NCI-H226 (cell line): ENCODE measurements around the gene SKIL.

Source experiments
- DNase-seq: peaks from one replicate; pipeline ENCODE4 v3.0.0-alpha.2; 2015

The SKIL gene

DNA sequence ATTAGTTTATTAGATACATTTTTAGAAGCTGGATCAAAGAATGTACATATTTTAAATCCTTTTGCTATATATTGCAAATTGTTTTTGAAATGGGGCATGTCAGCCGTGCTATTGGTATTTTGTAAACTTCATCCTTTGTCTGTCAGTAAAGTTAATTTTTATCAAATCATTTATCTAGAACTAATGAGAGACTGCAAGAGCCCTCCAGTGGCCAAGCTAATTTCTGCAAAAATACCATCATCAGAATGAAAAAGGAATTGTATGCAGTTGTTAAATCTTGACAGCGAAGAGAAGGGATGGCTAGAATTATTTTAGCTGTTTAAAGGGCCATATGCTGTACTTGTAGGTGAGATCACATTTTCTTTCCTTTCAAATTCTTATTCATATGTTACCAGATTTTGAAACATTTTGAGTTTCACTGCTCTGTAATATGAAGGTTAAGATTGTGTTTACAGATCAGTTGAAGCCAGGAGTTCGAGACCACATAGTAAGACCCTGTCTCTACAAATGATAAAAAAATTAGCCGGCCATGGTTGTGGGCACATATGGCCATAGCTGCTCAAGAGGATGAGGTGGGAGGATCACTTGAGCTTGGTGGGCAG, 53.0 kb downstream of the SKIL start:
- DNase-seq, result no peak

DNA sequence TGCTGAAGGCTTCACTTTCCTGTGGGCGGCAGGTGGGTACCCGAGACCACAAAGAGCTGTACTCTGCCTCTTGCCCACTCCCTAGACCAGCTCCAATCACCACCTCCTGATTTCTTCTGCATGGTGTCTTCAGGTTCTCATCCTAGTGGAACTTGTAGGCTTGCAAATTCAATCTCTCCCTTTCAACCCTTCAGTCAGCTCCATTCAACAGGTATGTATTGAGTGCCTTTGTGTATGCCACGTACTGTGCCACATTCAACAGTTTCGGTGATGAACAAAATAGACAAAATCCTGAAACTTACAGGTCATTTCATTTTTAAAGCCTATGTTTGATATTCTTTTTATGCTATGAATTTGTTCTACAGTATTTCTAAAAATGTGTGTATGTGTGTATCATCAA, 55.8 kb downstream of the SKIL start:
- DNase-seq, result no peak

DNA sequence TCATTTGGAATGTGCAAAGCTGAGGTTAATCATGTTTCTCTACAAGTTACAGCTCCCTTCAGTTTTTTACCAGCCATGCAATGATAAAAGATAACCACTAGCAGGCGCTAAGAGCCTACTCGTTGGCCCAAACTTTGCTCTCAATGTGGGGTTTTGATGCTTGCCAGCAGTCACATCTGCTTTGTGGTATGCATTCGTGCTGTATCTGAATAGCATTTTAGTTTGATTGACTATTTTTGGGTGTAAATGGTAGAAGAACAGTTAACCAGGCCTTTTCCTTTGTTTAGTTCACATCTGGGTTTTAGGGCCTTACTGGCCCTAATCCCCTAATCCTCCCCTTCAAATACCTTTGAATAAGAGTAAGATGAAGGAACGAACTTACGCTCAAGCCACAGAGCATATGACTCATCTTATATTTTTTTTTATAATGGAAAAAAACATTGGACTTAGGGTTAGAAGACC, 56.7 kb downstream of the SKIL start:
- peak; percentile 62 for DNase-seq

DNA sequence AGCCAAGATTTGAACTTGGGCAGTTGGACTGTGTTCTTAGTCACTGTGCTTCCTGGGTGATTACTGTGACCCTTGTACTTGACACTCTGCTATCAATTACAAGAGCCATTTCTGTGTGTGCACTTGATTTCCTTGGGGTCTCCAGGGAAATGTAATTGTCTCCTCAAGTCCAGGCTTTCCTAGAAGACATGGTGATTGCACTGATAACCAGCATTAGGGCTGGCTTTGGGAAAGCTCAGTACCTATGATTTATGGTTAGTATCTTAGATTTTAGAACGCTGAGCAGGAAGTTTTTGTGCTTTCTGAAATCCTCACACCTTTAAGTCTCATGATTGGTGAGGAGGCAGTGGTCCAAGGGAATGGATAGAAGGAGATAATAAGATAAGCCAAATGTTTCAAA, 59.6 kb downstream of the SKIL start:
- no peak for DNase-seq

GRCh38 chr3:170418422-170419398, 61.2 kb downstream of the SKIL start, which contains the start of gene CLDN11:
TSS of gene CLDN11 (plus strand) at chr3:170418868. CDS start at chr3:170419067, 199 bp downstream.
- DNase-seq, result no peak

DNA sequence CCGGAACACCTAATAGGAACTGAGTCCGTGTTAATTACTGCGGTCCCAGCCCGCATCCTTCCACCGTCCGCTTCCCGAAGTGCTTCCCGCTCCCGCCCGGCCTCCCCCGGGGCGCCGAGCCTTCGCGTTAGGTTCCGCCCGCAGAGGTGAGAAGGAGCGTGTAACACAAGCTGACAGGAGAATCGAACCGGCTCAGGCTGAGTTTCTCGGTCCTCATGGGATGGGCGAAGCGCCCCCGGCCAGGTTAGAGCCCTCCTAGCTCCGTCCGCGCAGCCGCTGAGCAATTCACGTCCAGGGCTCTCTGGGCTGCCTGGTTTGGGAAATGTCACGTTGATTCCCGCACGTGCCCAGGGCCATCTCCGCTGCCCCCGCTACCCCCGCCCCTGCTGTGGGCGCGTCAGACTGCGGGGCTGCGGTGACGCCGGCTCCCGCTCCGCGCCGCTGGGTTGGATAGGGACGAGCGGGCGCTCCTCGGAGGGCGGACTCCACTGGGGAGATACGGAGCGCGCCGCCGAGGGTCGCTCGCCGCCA, 62.1 kb downstream of the SKIL start:
- no peak for DNase-seq

DNA sequence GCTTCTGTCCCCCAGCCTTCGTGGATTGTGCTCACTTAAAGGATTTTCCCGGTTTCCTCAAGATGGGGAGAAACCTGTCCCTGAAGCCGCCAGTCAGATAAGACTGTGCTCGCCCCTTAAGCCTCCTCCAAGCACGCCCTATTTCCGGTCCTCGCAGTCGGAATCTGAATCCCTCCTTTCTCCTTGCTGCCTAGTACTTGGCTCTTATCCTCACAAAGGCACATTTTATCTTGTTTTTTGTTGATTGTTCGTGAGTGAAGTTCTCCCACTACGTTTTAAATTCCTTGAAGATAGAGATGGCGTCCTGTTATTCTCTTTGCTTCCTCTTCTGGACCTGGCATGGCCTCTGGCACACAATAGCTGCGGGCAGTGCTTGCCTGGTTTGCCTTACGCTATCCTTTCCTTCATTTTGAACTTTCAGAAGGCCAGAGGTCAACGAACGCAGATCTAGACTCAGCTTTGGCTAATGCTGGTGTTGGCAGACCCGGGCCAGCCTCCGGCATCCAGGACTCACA, 62.8 kb downstream of the SKIL start:
- DNase-seq, result no peak

DNA sequence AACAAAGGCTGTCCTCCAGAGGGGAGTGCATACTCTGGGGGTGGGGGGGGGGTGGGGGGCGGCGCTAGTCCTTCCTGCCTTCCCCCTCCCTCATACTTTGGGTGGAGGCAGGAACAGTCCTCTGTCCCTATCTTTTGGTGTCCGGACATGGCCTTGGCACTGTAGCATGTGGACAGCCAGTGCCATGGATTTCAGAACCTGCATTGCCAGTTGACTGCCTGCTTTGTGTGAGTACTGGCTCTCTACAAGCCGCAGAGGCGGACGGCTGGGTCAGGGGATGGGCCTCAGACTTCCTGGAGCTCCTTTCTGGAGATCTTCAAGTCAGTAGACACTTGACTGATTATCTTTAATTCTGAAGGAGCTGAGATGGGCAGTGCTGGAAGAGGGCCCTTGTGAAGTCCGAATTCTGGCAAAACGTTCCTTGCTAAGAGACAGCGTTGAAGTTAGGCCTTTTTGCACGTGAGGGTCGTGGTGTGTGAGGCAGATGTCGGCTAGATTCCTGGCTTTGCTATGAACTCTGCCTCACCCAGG, 63.7 kb downstream of the SKIL start:
- no peak for DNase-seq

DNA sequence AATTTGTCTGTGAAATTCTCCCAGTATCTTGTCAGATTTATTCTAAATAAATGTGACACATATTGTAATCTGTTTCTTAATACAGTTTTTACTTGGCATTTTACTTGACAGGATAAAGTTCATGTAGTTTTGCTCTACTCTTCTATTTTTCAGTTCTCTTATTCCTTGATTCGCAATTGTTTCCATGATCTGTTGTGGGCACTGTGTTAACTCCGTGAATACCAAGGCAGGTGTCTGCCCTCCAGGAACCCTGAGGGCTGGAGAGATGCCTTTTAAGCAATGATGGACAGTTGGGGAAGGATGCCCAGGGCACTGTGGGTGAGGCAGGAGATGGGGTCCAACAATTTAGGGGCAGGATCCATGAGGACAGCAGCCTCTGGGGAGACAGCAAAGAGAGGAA, 64.2 kb downstream of the SKIL start:
- DNase-seq, result no peak

- no peak for DNase-seq
These were observed 65.6 kb downstream of the SKIL start for GRCh38 chr3:170423001-170423615.

GRCh38 chr3:170424879-170425278, 67.4 kb downstream of the SKIL start:
- no peak for DNase-seq

DNA sequence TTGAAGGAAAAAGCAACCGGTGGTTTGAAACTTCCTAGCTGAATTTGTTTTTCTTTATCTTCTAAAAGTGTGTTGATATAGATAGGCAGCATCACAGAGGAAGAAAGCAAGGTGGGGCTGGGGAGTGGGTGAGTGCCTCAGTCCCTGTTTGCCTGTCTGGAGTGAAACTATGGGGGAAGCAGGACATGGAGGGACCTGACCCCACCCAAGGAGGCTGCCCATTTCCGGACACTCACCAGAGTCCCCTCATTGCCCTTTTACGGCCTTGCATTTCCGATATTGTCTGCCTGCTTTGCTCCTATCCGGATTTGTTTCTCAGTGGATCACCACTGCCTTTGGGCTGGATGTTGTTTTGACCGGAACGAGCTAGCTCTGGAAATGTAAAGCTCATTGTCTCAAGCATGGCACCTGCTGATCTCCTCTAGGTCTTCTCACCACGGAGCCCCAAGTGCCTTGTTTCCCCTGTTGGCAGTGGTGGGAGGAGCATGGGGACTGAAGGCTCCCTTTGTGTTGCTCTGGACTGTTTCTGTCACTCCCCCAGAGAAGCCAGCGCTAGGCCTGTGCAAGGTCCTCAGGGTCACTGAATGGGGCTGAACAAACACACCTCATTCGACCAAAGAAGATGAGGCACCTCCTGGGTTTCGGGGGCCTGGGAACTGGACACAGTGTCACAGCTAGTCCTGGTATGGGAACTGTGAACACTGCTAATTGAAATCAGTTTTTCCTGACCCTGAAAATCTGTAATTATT, 68.2 kb downstream of the SKIL start:
- DNase-seq, result no peak

DNA sequence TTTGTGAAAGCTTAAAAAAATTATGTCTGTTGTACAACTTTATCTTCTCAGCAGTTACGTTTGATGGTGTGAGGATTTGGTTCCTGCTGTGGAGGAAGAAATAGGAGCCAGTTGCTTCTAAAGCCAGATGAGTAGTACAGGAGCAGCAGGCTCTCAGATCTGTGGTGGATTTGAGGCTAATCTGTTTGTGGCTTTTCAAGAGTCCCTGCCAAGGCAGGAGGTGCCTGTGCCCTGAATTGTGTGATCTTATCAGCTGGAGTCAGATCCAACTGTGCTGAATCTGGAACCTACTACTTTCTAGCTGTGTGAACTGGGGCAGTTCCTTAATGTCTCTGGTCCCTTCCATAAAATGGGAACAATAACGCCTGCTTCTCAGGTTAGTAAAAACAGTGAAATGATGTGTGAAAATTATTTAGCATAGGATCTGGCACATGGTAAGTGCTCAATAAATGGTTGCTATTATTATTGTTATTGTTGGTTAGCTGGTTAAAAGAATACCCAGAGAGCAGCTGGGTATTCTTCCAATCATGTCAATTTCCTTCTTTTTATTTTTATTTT, 68.8 kb downstream of the SKIL start:
- no peak for DNase-seq

- DNase-seq, result no peak
These were observed 70.6 kb downstream of the SKIL start for GRCh38 chr3:170428095-170428494.

GRCh38 chr3:170429050-170429449, 71.5 kb downstream of the SKIL start:
- DNase-seq, result peak; percentile 36

GRCh38 chr3:170431054-170431453, 73.5 kb downstream of the SKIL start:
- DNase-seq, result no peak

- no peak for DNase-seq
These were observed 74.9 kb downstream of the SKIL start for GRCh38 chr3:170432416-170432815.

GRCh38 chr3:170436697-170437096, 79.2 kb downstream of the SKIL start:
- no peak for DNase-seq

DNA sequence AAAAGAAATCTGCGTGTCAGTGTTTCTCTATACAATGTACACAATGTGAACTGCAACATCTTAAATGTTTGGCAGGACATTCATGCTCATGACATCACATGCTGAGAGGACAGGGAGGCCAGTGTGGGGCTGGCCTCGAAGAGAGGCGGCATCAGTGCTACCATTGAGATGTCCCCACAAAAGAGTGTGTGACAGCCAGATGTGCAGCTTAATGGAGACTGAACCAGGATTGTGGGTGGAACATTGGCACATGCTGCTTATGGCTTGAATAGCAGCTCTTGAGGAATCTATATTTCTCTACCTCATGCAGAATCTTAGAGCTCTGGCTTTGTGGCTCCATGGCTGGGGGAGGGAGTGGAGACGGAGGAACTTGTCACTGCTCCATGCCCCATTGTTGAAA, 79.7 kb downstream of the SKIL start:
- no peak for DNase-seq

- DNase-seq, result no peak
These were observed 80.3 kb downstream of the SKIL start for GRCh38 chr3:170437696-170438407.

GRCh38 chr3:170438836-170439235, 81.3 kb downstream of the SKIL start:
- DNase-seq, result no peak
